OCI-LY1 (cell line): ENCODE results near the gene CADM1.

Source experiments
- EZH2 ChIP-seq: fragments of 200-600 bp; sonication (generic), shearing (Covaris generic); IDR thresholded peaks from 2 replicates; pipeline ENCODE4 v1.8.0; 2017; ENCODE audit warnings: borderline replicate concordance, mixed run types, mild to moderate bottlenecking, antibody characterized with exemption, low read length, moderate library complexity, mixed read lengths
- TF ChIP-seq, protein P1 (sequence below): fragments of 200-600 bp; sonication (generic), shearing (Covaris generic); IDR thresholded peaks from 2 replicates; pipeline ENCODE4 v1.5.1; 2017; ENCODE audit warnings: mild to moderate bottlenecking, antibody characterized with exemption, low read length, moderate library complexity, mixed read lengths

DNA sequence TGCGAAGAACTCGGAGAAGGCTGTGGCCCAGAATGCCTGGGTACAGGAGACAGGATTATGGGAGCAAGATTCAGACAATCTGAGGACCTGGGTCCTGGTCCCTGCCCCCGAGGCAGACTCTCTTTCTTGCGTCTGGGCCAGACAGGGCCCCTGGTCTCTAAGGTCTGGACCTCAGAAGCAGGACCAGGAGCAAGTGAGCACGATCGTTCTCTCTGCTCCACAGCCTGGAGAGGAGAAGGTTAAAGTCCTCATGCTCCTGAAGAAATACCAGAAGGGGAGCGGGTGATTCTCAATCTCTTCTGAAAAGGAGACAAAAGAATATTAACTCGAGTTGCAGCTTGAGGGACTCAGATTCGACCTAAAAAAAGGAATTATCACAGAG is 349.9 kb downstream of the CADM1 start:
- TF ChIP-seq, protein P1, sequence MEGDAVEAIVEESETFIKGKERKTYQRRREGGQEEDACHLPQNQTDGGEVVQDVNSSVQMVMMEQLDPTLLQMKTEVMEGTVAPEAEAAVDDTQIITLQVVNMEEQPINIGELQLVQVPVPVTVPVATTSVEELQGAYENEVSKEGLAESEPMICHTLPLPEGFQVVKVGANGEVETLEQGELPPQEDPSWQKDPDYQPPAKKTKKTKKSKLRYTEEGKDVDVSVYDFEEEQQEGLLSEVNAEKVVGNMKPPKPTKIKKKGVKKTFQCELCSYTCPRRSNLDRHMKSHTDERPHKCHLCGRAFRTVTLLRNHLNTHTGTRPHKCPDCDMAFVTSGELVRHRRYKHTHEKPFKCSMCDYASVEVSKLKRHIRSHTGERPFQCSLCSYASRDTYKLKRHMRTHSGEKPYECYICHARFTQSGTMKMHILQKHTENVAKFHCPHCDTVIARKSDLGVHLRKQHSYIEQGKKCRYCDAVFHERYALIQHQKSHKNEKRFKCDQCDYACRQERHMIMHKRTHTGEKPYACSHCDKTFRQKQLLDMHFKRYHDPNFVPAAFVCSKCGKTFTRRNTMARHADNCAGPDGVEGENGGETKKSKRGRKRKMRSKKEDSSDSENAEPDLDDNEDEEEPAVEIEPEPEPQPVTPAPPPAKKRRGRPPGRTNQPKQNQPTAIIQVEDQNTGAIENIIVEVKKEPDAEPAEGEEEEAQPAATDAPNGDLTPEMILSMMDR = no peak
- TF ChIP-seq EZH2 = no peak
